HCT116 (cell line): ENCODE data around the gene CHRD.

Experiments used
- SP1 ChIP-seq: IDR thresholded peaks from 2 replicates; pipeline ENCODE4 v1.6.1; 2012; ENCODE audit warnings: low read depth
- TF ChIP-seq, protein P1 (sequence below), 3 experiments: fragments of 200-600 bp in 1 of 3; sonication (generic) in 1 of 3; IDR thresholded peaks in 2 of 3; conservative IDR thresholded peaks in 1 of 3; 2 replicates each; pipeline ENCODE4 v1.5.1; 2012 to 2017; ENCODE audit warnings: low read depth in 2 of 3, low read length in 2 of 3, antibody characterized with exemption in 1 of 3, borderline replicate concordance in 1 of 3, control low read depth in 1 of 3, mild to moderate bottlenecking in 1 of 3, mixed read lengths in 1 of 3, mixed run types in 1 of 3, moderate library complexity in 1 of 3; ENCODE audit not compliant: insufficient read depth in 1 of 3

DNA sequence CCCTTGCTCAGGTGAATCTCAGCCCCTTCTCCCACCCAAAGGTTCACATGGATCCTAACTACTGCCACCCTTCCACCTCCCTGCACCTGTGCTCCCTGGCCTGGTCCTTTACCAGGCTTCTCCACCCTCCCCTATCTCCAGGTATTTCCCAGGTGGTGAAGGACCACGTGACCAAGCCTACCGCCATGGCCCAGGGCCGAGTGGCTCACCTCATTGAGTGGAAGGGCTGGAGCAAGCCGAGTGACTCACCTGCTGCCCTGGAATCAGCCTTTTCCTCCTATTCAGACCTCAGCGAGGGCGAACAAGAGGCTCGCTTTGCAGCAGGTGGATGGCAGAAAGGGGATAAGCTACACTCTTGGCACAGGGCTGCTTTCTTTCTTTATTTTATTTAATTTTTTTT, 37.9 kb upstream of the CHRD start:
- TF ChIP-seq, protein P1, sequence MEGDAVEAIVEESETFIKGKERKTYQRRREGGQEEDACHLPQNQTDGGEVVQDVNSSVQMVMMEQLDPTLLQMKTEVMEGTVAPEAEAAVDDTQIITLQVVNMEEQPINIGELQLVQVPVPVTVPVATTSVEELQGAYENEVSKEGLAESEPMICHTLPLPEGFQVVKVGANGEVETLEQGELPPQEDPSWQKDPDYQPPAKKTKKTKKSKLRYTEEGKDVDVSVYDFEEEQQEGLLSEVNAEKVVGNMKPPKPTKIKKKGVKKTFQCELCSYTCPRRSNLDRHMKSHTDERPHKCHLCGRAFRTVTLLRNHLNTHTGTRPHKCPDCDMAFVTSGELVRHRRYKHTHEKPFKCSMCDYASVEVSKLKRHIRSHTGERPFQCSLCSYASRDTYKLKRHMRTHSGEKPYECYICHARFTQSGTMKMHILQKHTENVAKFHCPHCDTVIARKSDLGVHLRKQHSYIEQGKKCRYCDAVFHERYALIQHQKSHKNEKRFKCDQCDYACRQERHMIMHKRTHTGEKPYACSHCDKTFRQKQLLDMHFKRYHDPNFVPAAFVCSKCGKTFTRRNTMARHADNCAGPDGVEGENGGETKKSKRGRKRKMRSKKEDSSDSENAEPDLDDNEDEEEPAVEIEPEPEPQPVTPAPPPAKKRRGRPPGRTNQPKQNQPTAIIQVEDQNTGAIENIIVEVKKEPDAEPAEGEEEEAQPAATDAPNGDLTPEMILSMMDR (IDR thresholded peaks at IDR 0.05 in 2 of 3, conservative IDR thresholded peaks at IDR 0.05 in 1 of 3; ENCODE audit: borderline replicate concordance in 1 of 3, insufficient read depth in 1 of 3, low read depth in 2 of 3, low read length in 2 of 3) = no peak
- TF ChIP-seq SP1 = no peak
